H1 (cell line): Measurements from ENCODE around the gene CYP11A1.

ENCODE experiments used
- ATF3 ChIP-seq: IDR thresholded peaks from 2 replicates; pipeline ENCODE4 v1.6.1; 2011; ENCODE audit warnings: low read depth, mild to moderate bottlenecking, low read length; ENCODE audit not compliant: insufficient read depth
- CBX5 ChIP-seq: fragments of 300-800, 300-1000 bp; sonication (generic); IDR thresholded peaks from 2 replicates; pipeline ENCODE4 v1.7.1; 2016; ENCODE audit warnings: antibody characterized with exemption, low read length, low read depth
- CTCF ChIP-seq, 3 experiments: IDR thresholded peaks; 1 replicate in 2 of 3; 2 replicates in 1 of 3; pipeline versions ENCODE4 v1.5.1 to v1.6.1; 2011; ENCODE audit warnings: low read length in 3 of 3, mild to moderate bottlenecking in 3 of 3, inconsistent platforms in 2 of 3, low read depth in 1 of 3, moderate library complexity in 1 of 3; ENCODE audit not compliant: insufficient read depth in 1 of 3; ENCODE audit errors: control extremely low read depth in 1 of 3
- EP300 ChIP-seq, 2 experiments: IDR thresholded peaks; 1 replicate in 1 of 2; 2 replicates in 1 of 2; pipeline ENCODE4 v1.6.1; 2011 to 2012; ENCODE audit warnings: low read depth in 2 of 2, low read length in 2 of 2, mild to moderate bottlenecking in 2 of 2, borderline replicate concordance in 1 of 2, inconsistent platforms in 1 of 2, moderate library complexity in 1 of 2
- GTF2F1 ChIP-seq: IDR thresholded peaks from 2 replicates; pipeline ENCODE4 v1.6.1; 2012; ENCODE audit warnings: low read depth, low read length, improper control_type of control experiment, borderline replicate concordance
- POLR2A ChIP-seq, 2 experiments: IDR thresholded peaks; 1 replicate in 1 of 2; 2 replicates in 1 of 2; pipeline ENCODE4 v1.6.1; 2011; ENCODE audit warnings: low read depth in 2 of 2, low read length in 2 of 2, mild to moderate bottlenecking in 2 of 2; ENCODE audit errors: control extremely low read depth in 1 of 2
- POLR2AphosphoS5 ChIP-seq: IDR thresholded peaks from 2 replicates; pipeline ENCODE4 v1.6.1; 2011; ENCODE audit warnings: low read depth, low read length
- SP1 ChIP-seq: IDR thresholded peaks from 2 replicates; pipeline ENCODE4 v1.6.1; 2011; ENCODE audit warnings: low read depth, low read length
- SUZ12 ChIP-seq: fragments of 200-600 bp; sonication (generic); IDR thresholded peaks from 2 replicates; pipeline ENCODE4 v1.6.1; 2012; ENCODE audit warnings: mild to moderate bottlenecking, inconsistent platforms, low read length, moderate library complexity, mixed read lengths
- TAF1 ChIP-seq: IDR thresholded peaks from 2 replicates; pipeline ENCODE4 v1.6.1; 2011; ENCODE audit warnings: mild to moderate bottlenecking, low read depth, low read length
- TEAD4 ChIP-seq: IDR thresholded peaks from 2 replicates; pipeline ENCODE4 v1.6.1; 2012; ENCODE audit warnings: low read depth, low read length, inconsistent platforms, mixed read lengths

- TF ChIP-seq CTCF (IDR thresholded peaks at IDR 0.05; ENCODE audit: control extremely low read depth in 1 of 3, insufficient read depth in 1 of 3, low read depth in 1 of 3, low read length in 3 of 3) (no peak), EP300 (IDR thresholded peaks at IDR 0.05; ENCODE audit: borderline replicate concordance in 1 of 2, low read depth in 2 of 2, low read length in 2 of 2) (no peak), POLR2A (IDR thresholded peaks at IDR 0.05; ENCODE audit: control extremely low read depth in 1 of 2, low read depth in 2 of 2, low read length in 2 of 2) (no peak), CBX5 (no peak), ATF3 (no peak), TAF1 (no peak), SUZ12 (no peak), SP1 (no peak), POLR2AphosphoS5 (no peak), GTF2F1 (no peak), TEAD4 (no peak)
Observed at GRCh38 chr15:74402337-74402841, 34.9 kb upstream of the CYP11A1 start.
